GM18873 (cell line): ENCODE data around the gene HOXD4.

Experiments used
- ATAC-seq: cut with Tn5 transposase; IDR thresholded peaks from one replicate; pipeline ENCODE4 v1.9.1; 2021; ENCODE audit warnings: mild to moderate bottlenecking, moderate library complexity, moderate number of reproducible peaks; ENCODE audit not compliant: unreplicated experiment, low FRiP score

HOXD4 gene

GRCh38 chr2:176167398-176167797 lies 16.0 kb downstream of the HOXD4 start:
- no peak for ATAC-seq

GRCh38 chr2:176169181-176169580 lies 17.8 kb downstream of the HOXD4 start:
- no peak for ATAC-seq

GRCh38 chr2:176169711-176170110 lies 18.4 kb downstream of the HOXD4 start:
- ATAC-seq: no peak

GRCh38 chr2:176170602-176171305 lies 19.4 kb downstream of the HOXD4 start:
- no peak for ATAC-seq

- no peak for ATAC-seq
Measured at GRCh38 chr2:176171351-176172006, 20.1 kb downstream of the HOXD4 start.

- no peak for ATAC-seq
Measured at GRCh38 chr2:176172007-176172894, 20.9 kb downstream of the HOXD4 start.

- ATAC-seq: no peak
Measured at GRCh38 chr2:176172895-176173566, 21.7 kb downstream of the HOXD4 start.

- no peak for ATAC-seq
Measured at GRCh38 chr2:176173567-176174381, 22.4 kb downstream of the HOXD4 start.

- ATAC-seq: no peak
Measured at GRCh38 chr2:176174382-176174823, 23.1 kb downstream of the HOXD4 start.

- no peak for ATAC-seq
Measured at GRCh38 chr2:176174824-176175708, 23.7 kb downstream of the HOXD4 start.

- no peak for ATAC-seq
Measured at GRCh38 chr2:176175709-176176607, 24.6 kb downstream of the HOXD4 start.

- no peak for ATAC-seq
Measured at GRCh38 chr2:176177580-176178037, 26.3 kb downstream of the HOXD4 start.

GRCh38 chr2:176178038-176178756 lies 26.8 kb downstream of the HOXD4 start:
- ATAC-seq: no peak

GRCh38 chr2:176178757-176179295 lies 27.5 kb downstream of the HOXD4 start:
- no peak for ATAC-seq

GRCh38 chr2:176181551-176181950 lies 30.2 kb downstream of the HOXD4 start:
- no peak for ATAC-seq

GRCh38 chr2:176182671-176183070 lies 31.3 kb downstream of the HOXD4 start:
- ATAC-seq: no peak

- ATAC-seq: no peak
Measured at GRCh38 chr2:176184749-176185148, 33.4 kb downstream of the HOXD4 start.
